ENCODE data around the gene PMEPA1.
A peak's percentile ranks its signal among the peaks of the same experiment; 100 is the strongest.

PMEPA1 gene

GRCh38 chr20:57676589-57677583, 32.9 kb downstream of the PMEPA1 start:
- no peak for DNase-seq

- DNase-seq = no peak
These were observed 34.0 kb downstream of the PMEPA1 start for GRCh38 chr20:57675773-57676172.

DNA sequence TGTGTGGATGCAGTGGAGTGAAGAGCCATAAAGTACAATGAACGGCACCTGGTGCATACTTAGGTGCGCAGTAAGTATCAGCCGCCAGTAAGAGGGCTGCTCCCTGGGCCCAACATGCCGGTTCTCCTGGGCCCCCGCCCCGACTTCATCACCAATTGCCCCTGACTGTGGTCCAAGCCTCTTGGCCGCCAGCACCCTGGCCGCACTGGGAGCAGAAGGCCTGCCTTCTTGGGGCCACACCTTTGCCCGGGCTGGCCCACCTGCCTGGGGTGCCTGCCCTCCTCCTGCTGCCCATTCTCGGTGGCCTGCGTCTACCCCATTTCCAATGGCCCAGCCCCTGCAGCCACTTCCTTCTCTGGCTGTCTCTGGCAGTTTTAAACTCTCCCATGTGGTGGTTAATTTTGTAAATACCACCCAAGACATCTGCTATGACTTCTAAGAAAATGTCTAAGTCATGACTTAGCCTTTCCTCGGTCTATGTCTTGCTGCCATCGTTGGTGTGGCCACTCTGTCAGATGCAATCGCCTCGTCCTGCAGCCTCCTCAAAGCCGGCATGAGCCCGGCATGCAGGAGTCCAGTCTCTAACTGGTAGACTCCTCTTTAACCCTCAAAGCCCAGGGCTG, 36.8 kb downstream of the PMEPA1 start:
- no peak for DNase-seq

DNA sequence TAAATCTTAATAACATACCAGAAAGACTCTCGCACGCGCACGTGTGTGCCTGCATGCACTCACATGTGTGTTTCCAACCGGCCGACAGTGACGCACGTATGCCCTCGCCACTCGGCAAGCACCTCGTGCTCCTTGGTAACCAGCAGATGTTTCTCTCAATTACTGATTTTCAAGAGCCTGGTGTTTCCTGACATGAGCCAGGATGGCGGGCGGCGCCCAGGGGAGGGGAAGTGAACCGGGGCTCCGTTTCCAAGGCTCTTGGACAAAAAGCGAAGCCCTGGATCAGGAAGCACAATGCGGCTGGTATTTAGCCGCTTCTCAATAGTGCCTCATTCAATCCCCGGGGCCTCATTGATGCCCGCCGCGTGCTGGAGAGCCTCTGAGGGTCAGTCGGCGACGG, 37.7 kb downstream of the PMEPA1 start:
- DNase-seq = peak; percentile 57

- no peak for DNase-seq
These were observed 38.2 kb downstream of the PMEPA1 start for GRCh38 chr20:57671662-57672061.

GRCh38 chr20:57671072-57671391, 38.8 kb downstream of the PMEPA1 start:
- DNase-seq = no peak

GRCh38 chr20:57670288-57671071, 39.3 kb downstream of the PMEPA1 start:
- DNase-seq = no peak

GRCh38 chr20:57669632-57670031, 40.2 kb downstream of the PMEPA1 start:
- no peak for DNase-seq

- DNase-seq = no peak
These were observed 41.7 kb downstream of the PMEPA1 start for GRCh38 chr20:57667924-57668782.

- no peak for DNase-seq
These were observed 42.4 kb downstream of the PMEPA1 start for GRCh38 chr20:57667388-57667787.

GRCh38 chr20:57666834-57667157, 43.0 kb downstream of the PMEPA1 start:
- no peak for DNase-seq

GRCh38 chr20:57666106-57666833, 43.5 kb downstream of the PMEPA1 start:
- DNase-seq = peak; percentile 9

- DNase-seq = no peak
These were observed 44.2 kb downstream of the PMEPA1 start for GRCh38 chr20:57665589-57665971.

DNA sequence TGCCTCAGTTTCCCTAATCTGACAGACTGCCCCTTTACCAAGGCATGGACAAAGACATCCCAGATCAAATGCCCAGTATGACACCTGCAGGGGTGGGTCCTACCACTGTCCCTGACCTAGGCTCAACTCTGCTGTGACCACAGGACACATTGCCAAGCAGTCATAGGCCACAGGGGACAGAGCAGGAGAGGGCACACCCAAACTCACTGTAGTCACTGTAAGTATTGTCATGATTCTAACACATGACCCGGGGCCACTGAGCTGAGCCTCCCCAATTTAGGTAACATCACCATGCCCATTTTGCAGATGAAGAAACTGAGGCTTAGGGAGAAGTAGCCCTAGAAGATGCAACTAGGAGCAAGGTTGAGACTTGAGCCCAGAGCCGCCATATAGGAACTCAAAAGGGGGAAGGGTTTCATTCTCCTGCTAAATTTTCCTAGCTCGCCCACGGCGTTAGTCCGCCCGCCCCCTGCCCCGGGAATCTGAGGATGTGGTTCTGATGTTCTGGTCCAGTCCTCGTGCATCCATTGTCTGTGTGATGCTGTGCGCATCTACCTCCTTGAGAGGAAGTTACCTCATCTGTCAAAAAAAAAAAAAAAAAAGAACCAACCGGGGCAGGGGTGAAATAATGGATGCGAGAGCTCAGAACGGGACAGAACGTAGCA, 44.8 kb downstream of the PMEPA1 start:
- DNase-seq = no peak

GRCh38 chr20:57664476-57664875, 45.3 kb downstream of the PMEPA1 start:
- no peak for DNase-seq

DNA sequence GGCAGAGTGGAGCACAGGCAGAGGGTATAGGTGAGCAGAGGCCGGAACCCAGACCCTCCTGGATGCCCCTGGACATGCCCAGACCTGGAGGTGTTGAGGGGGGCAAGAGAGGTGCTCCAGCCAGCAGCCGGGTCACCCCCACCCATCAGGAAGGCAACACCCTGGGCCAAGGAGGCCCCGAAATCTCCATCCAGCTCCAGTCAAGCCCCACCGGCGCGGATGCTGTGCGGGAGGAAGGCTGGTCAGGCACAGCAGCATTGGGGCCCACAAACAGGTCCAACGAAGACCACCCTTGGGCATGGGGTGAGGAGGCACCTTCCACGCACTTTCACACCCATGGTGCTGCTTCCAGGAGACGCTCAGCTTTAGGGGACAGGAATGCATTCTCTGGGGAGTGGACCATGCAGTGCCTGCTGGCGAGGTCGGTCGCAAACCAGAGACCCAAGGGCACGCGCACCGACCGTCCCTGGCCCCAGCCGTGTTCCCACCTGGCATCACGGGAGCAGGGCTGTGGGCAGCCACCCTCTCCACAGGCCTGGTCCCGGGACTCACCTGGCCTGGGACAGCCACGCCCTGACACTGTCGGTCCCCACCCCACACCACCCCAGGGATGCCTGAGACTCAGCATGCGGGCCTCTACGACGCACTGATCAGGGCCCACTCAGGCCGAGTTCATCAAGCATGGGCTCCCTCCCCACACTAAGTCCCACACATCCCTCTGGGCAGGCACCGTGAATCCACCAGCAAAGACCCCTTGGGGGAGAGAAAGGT, 45.9 kb downstream of the PMEPA1 start:
- DNase-seq = peak; percentile 15

DNA sequence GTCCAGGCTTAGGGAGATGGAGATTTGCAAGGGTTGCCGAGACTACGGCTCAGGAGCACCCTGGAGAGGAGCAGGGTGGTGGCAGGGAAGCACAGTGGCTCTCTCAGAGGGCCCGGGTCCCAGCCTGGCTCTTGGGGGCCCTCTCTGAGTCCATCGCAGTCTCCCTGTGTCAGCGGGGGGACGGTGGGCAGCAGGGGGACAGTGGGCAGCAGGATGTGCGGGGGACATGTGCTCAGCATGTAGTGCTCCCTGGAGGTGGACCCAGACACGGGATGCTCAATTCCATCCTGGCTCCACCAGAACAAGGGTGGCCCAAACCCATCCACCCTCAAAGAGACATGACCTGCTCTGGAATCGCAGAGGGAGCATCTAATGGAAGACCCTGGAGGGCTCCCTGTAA, 46.6 kb downstream of the PMEPA1 start:
- DNase-seq = no peak

GRCh38 chr20:57662456-57663240, 47.2 kb downstream of the PMEPA1 start:
- DNase-seq = no peak

DNA sequence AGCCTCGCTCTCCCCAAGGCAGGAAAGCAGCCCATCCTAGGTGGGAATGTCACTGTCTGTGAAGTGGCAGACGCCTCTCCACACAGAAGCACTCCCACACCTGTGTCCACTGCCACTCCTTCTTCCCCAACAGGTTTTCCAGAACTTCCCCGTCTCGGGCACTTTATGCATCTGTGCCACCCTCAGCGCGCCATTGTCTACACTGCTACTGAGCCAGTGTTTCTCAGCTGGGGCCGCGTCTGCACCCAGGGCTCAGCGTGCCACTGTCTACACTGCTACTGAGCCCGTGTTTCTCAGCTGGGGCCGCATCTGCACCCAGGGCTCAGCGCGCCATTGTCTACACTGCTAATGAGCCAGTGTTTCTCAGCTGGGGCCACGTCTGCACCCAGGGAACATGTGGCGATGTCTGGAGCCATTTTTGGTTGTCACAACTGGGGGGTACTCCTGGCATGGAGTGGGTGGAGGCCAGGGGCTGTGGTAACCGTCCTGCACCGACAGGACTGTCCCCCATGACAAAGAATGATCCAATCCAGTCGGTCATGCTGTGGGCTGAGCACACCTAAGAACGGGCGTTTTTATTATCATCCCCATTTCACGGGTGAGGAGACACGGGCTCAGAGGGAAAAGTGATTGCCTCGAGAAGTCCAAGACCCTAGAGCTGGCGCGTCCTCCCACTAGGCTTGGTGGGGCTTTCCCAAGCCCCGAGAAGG, 47.9 kb downstream of the PMEPA1 start:
- no peak for DNase-seq
